Lower leg skin (tissue), 3 donors: Measurements from ENCODE around the gene FERMT3.

ENCODE experiments used
- CTCF ChIP-seq, 3 donors: fragments of 450-650 bp; IDR thresholded peaks; one replicate each; pipeline ENCODE4 v1.5.1; 2016; ENCODE audit warnings: antibody characterized with exemption in 3 of 3, mild to moderate bottlenecking in 3 of 3, moderate library complexity in 2 of 3
- POLR2A ChIP-seq, 2 donors: fragments of 450-650 bp; IDR thresholded peaks; one replicate each; pipeline ENCODE4 v1.6.1; 2016 to 2017; ENCODE audit warnings: antibody characterized with exemption in 2 of 2, mild to moderate bottlenecking in 1 of 2, moderate library complexity in 1 of 2

- TF ChIP-seq CTCF (IDR thresholded peaks at IDR 0.05) (peak in 1 of 3 donors; percentile 38), POLR2A (IDR thresholded peaks at IDR 0.05) (peak in 1 of 2 donors; percentile 85)
Observed at GRCh38 chr11:64185175-64185692, 21.3 kb upstream of the FERMT3 start.
